BJ (cell line): ENCODE measurements around the gene EIF1AD. TPM values are rescaled to one million over a fixed set of nuclear protein-coding genes. Genes with fewer than 3 reads are reported as not detected.

Experiments
- CTCF ChIA-PET: fragments of 350-600 bp; formaldehyde crosslinking; extraction: SDS; loops from one replicate; lab custom pipeline; 2021; ENCODE audit warnings: antibody characterized with exemption, inconsistent platforms; lab: Yijun Ruan, JAX
- POLR2A ChIA-PET: fragments of 300-600 bp; sonication (Branson Sonifier 250); formaldehyde crosslinking; extraction: SDS; loops from one replicate; lab custom pipeline; 2021; ENCODE audit warnings: antibody characterized with exemption; lab: Charles Lee
- DNase-seq: peaks from one replicate; pipeline ENCODE4 v3.0.0-alpha.2; 2011; ENCODE audit warnings: low read depth
- H3K27me3 ChIP-seq: 2 replicates; pipeline ENCODE4 v1.6.0; 2011; ENCODE audit warnings: low read length; ENCODE audit not compliant: control insufficient read depth, insufficient read depth
- H3K36me3 ChIP-seq: 2 replicates; pipeline ENCODE4 v1.5.1; 2011; ENCODE audit warnings: low read length; ENCODE audit not compliant: control insufficient read depth, insufficient read depth
- H3K4me3 ChIP-seq: 2 replicates; pipeline ENCODE4 v1.5.1; 2011; ENCODE audit warnings: low read depth, mild to moderate bottlenecking, control low read depth, low read length
- polyA plus RNA-seq: library from polyadenylated mRNA; depleted of rRNA; stranded (reverse); fragments of >200 nt; gene quantifications from 2 replicates; pipeline ENCODE4 v1.2.3, GENCODE V29; 2011
- TF ChIP-seq, protein P1 (sequence below): IDR thresholded peaks from 2 replicates; pipeline ENCODE4 v1.5.1; 2011; ENCODE audit warnings: low read depth, mild to moderate bottlenecking, control low read depth, inconsistent platforms, low read length, moderate library complexity; ENCODE audit not compliant: insufficient read depth

EIF1AD gene
- polyA plus RNA-seq, 1 experiment, result 27.7 TPM

DNA sequence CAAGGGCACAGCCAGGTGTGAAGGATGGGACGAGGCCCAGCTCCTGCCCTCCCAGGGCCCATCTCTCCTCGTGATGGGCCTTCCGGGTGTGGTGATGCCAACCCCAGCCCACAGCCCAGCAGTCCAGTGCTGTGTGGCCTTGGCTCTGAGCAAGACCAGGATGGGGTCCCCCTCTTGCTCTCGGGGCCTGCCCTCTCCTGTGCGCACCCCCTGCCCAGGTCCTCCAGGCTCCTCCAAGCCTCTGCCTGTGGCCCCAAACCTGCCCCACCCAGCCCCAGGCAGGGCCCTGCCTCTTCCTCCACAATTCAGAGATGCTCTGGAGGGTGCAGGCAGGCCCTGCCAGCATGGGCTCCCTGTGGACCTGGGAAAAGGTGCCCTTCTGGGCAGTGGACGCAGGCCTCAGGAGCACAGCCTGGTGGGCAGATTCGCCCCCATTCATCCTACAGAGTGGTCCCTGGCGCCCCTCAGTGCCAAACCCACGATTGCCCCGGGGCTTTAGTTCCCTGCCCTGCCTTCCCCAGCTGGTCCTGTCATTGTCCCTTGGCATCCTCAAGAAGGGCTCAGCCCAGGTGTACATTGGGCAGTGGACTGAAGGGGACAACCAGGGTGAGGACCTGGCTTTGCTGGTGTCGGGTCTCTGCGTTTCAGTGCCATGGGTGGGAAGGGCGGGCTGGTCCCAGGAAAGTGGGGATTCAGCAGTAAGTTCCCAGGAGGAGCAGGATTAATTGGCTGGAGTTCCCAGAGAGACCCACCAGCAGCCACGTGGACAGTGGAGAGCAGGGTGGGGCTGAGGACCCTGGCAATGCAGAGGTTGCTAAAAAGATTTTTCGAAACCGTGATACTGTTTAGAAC, 19.8 kb downstream of the EIF1AD start:
- no peaks in the 10 kb centered on the region for H3K27me3 ChIP-seq
- POLR2A ChIA-PET, result no interaction called here
- peaks cover 12% of the 10 kb centered on the region for H3K36me3 ChIP-seq
- no peak overlapping the region for H3K4me3 ChIP-seq
- no peak for DNase-seq
- CTCF ChIA-PET, result interaction anchor here (0.6 to 7.6 kb wide), 4 partner anchors 95 to 276 kb away, joined by 3 to 87 read pairs (median 4); partner anchors contain the start of genes CCDC85B and FIBP
- TF ChIP-seq, protein P1, sequence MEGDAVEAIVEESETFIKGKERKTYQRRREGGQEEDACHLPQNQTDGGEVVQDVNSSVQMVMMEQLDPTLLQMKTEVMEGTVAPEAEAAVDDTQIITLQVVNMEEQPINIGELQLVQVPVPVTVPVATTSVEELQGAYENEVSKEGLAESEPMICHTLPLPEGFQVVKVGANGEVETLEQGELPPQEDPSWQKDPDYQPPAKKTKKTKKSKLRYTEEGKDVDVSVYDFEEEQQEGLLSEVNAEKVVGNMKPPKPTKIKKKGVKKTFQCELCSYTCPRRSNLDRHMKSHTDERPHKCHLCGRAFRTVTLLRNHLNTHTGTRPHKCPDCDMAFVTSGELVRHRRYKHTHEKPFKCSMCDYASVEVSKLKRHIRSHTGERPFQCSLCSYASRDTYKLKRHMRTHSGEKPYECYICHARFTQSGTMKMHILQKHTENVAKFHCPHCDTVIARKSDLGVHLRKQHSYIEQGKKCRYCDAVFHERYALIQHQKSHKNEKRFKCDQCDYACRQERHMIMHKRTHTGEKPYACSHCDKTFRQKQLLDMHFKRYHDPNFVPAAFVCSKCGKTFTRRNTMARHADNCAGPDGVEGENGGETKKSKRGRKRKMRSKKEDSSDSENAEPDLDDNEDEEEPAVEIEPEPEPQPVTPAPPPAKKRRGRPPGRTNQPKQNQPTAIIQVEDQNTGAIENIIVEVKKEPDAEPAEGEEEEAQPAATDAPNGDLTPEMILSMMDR, result no peak

DNA sequence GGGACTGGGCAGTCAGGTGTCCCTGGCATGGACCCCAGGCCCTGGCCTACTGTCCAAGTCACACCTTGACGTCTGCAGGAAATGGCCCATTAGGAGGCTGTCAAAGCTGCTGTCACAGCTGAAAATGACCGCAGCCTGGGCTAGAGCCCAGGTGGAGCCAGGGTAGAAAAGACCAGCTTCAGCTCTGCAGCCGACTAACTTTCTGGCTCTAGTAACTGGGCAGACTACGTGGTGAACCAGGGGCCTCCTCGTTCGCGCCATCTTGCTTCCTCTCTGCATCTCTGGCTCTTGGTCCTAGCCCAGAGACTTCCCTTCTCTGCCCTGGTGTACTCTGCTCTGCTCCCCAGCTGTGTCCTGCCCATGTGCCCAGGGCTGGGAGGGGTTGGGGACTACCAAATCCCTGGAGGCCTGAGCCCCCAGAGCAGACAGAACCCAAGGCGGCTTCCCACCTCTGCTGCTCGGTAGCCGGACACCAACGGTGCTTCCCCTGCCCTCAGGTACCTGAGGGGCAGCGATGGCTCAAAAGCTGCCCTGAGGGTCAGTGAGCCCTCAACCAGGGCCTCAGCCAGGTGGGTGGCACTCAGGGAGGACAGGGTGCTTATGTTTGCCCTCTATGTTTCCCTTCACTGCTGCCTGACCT, 20.7 kb downstream of the EIF1AD start:
- Histone ChIP-seq H3K36me3 (peaks cover 16% of the 10 kb centered on the region), H3K4me3 (no peak overlapping the region), H3K27me3 (no peaks in the 10 kb centered on the region)
- TF ChIP-seq, protein P1, result no peak
- DNase-seq, result no peak
- ChIA-PET POLR2A (no interaction called here), CTCF (interaction anchor here (0.6 to 7.6 kb wide), 2 partner anchors 94 to 277 kb away, joined by 3 to 87 read pairs; partner anchors contain the start of genes CCDC85B and FIBP)

DNA sequence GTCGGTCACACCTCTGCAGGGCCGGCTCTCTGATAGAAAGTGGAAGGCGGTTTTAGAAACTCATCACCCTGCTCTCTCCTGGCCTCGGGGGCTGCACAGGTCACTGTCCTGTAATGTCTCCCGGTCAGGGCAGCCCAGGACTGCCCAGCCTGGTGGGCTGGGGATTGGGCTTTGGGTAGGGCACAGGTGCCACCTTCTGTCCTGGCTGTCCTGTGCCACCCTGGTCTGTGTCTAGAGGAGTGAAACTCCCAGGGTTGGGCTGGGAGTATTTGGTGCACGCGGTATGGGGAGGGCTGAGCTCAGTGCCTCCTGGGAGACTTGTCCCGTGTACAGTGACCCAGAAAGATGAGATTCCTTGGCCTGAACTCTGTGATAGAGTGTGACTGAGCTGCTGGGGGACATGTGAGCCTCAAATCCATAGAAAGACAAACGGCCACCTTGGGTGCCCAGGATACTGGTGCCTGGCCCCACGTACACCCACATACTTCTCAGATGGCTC, 22.6 kb downstream of the EIF1AD start:
- H3K36me3 ChIP-seq, result peaks cover 19% of the 10 kb centered on the region
- TF ChIP-seq, protein P1, result no peak
- no peak for DNase-seq
- H3K27me3 ChIP-seq, result no peaks in the 10 kb centered on the region
- ChIA-PET CTCF (interaction anchor here (0.6 to 1.6 kb wide), 7 partner anchors 9 to 129 kb away, joined by 3 to 4 read pairs (median 3); partner anchors contain the start of genes CCDC85B and FIBP), POLR2A (no interaction called here)
- no peak overlapping the region for H3K4me3 ChIP-seq

DNA sequence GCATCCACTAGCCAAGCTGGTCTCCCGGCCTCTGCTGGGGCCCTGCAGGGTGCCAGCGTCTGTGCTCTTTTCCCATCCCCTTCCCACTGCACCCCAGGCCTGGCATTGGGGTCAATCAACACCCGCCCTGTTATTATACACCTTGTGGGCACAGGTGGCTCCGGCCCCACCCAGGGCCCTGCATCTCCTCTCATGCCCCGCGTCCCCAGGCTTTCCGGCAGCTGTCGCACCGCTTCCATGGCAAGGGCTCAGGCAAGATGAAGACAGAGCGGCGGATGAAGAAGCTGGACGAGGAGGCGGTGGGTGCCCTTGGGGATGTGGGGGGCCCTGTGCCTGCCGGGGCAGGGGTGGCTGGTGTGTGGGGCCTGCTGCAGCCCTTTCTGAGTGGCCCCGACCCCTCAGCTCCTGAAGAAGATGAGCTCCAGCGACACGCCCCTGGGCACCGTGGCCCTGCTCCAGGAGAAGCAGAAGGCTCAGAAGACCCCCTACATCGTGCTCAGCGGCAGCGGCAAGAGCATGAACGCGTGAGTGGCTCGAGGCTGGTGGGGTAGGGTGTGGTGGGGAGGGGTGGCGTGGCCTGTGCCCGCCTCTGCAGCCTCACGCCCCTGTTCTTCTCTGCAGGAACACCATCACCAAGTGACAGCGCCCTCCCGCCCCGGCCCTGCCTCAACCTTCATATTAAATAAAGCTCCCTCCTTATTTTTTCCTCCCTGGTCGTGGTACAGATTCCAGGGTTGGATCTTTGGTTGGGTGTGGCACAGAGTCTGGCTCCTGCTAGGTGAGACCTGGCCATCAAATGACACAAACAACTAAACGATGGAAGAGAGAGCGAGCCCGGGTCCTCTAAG, 23.3 kb downstream of the EIF1AD start:
- CTCF ChIA-PET, result interaction anchor here (0.6 to 1.6 kb wide), 5 partner anchors 10 to 128 kb away, joined by 3 to 4 read pairs (median 3); partner anchors contain the start of genes CCDC85B and FIBP
- no peak for DNase-seq
- Histone ChIP-seq H3K27me3 (no peaks in the 10 kb centered on the region), H3K4me3 (no peak overlapping the region), H3K36me3 (peaks cover 19% of the 10 kb centered on the region)
- TF ChIP-seq, protein P1, result no peak
- POLR2A ChIA-PET, result no interaction called here
